Measurements from ENCODE around the gene PSD4. TPM values are rescaled to one million over a fixed set of nuclear protein-coding genes. Genes with fewer than 3 reads are reported as not detected.

The PSD4 gene
- total and polyA plus RNA-seq, 2 of the 8 experiments (the other 6 are each of a cell fraction or from before 2014, with no cell fraction given), result 0.53 to 1.2 TPM

GRCh38 chr2:113203217-113203530 lies 29.4 kb downstream of the PSD4 start:
- Histone ChIP-seq H3K79me2 (ENCODE audit: control insufficient read depth in 1 of 2, insufficient read depth in 2 of 2, low read length in 2 of 2) (no peaks in the 10 kb centered on the region), H3K79me1 (ENCODE audit: low read depth, low read length) (no peaks in the 10 kb centered on the region), H2BK120ac (replicated peaks; ENCODE audit: low read depth, low read length) (no peak overlapping the region), H2BK12ac (ENCODE audit: low read depth, low read length) (no peak overlapping the region), H3K9me3 (ENCODE audit: insufficient read depth in 2 of 2, low read depth in 1 of 2, low read length in 1 of 2) (no peaks in the 10 kb centered on the region), H3K23me2 (ENCODE audit: low read depth, low read length) (peaks cover 2% of the 10 kb centered on the region; the same call in 1 of the 2 replicates), H3K27me3 (replicated peaks in 1 of 4; ENCODE audit: control insufficient read depth in 3 of 4, extremely low read depth in 1 of 4, insufficient read depth in 3 of 4, low read length in 3 of 4) (no peaks in the 10 kb centered on the region), H3K36me3 (ENCODE audit: control insufficient read depth in 2 of 4, insufficient read depth in 4 of 4, low read length in 3 of 4) (no peaks in the 10 kb centered on the region), H3K4me1 (replicated peaks in 1 of 4; ENCODE audit: control insufficient read depth in 3 of 4, insufficient read depth in 4 of 4, low read length in 3 of 4) (no peaks in the 10 kb centered on the region; a peak in 3 of 7 replicates), H3K4ac (replicated peaks; ENCODE audit: insufficient read length, low read depth, low read length) (no peak overlapping the region), H3K14ac (ENCODE audit: insufficient read length) (no peak overlapping the region), H4K8ac (ENCODE audit: extremely low read depth, insufficient read depth, low read length) (no peak overlapping the region), H3K23ac (ENCODE audit: insufficient read length) (no peak overlapping the region), H2AFZ (ENCODE audit: low read length) (no peak overlapping the region), H3K4me3 (ENCODE audit: extremely low read depth in 1 of 4, insufficient read depth in 2 of 4, low read depth in 3 of 4, low read length in 4 of 4) (no peak overlapping the region), H2BK20ac (ENCODE audit: low read length) (no peak overlapping the region), H3K18ac (ENCODE audit: extremely low read depth, low read length) (no peak overlapping the region), H3K56ac (replicated peaks; ENCODE audit: insufficient read length, low read depth, low read length) (no peak overlapping the region), H4K5ac (ENCODE audit: insufficient read length, low read depth, low read length) (no peak overlapping the region), H2BK5ac (ENCODE audit: low read depth, low read length) (no peak overlapping the region), H4K20me1 (replicated peaks in 1 of 2; ENCODE audit: control insufficient read depth in 1 of 2, insufficient read depth in 2 of 2, low read length in 2 of 2) (no peaks in the 10 kb centered on the region), H2BK15ac (ENCODE audit: low read length) (no peak overlapping the region), H3K4me2 (ENCODE audit: insufficient read depth in 1 of 2, low read depth in 2 of 2, low read length in 2 of 2) (no peak overlapping the region), H3K27ac (ENCODE audit: low read depth, low read length) (no peak overlapping the region), H4K91ac (replicated peaks; ENCODE audit: insufficient read length, low read length) (no peak overlapping the region), H2AK5ac (ENCODE audit: low read depth, low read length) (no peak overlapping the region), H3K9ac (replicated peaks in 1 of 4; ENCODE audit: extremely low read depth in 1 of 4, low read depth in 3 of 4, low read length in 3 of 4) (no peak overlapping the region)
- ChIA-PET CTCF (ENCODE audit: partially characterized antibody) (interaction anchor here (0.6 to 16.5 kb wide), 23 partner anchors 9 to 186 kb away, joined by 3 to 253 read pairs (median 20); partner anchors contain the start of gene PSD4), POLR2A (ENCODE audit: partially characterized antibody) (interaction anchor here (2.4 kb wide), 1 partner anchor 9 kb away, joined by 7 read pairs; no protein-coding TSS in a partner anchor)
- FAIRE-seq (no peak), DNase-seq (ENCODE audit: low read depth in 1 of 2, low spot score in 2 of 2) (no peak)
- no peak for TF ChIP-seq SIRT6 (IDR thresholded peaks at IDR 0.05; ENCODE audit: low read length)
- no peak for TF ChIP-seq MAFK (IDR thresholded peaks at IDR 0.05; ENCODE audit: low read depth, low read length)
- TF ChIP-seq ATF2 (IDR thresholded peaks at IDR 0.05; ENCODE audit: low read length), result no peak
- TF ChIP-seq SRF (IDR thresholded peaks at IDR 0.05; ENCODE audit: low read depth, low read length), result no peak
- TF ChIP-seq EP300 (IDR thresholded peaks at IDR 0.05; ENCODE audit: borderline replicate concordance in 1 of 2, low read depth in 2 of 2, low read length in 2 of 2), result no peak
- TF ChIP-seq CTBP2 (IDR thresholded peaks at IDR 0.05; ENCODE audit: borderline replicate concordance, insufficient read depth, insufficient read length, low read length), result no peak
- no peak for TF ChIP-seq POLR2AphosphoS5 (IDR thresholded peaks at IDR 0.05; ENCODE audit: low read depth, low read length)
- no peak for TF ChIP-seq KDM4A (IDR thresholded peaks at IDR 0.05; ENCODE audit: low read depth, low read length, severe bottlenecking)
- TF ChIP-seq JUND (IDR thresholded peaks at IDR 0.05; ENCODE audit: low read length), result no peak
- TF ChIP-seq CBX8 (IDR thresholded peaks at IDR 0.05; ENCODE audit: borderline replicate concordance, low read depth, low read length), result no peak
- no peak for TF ChIP-seq CHD2 (IDR thresholded peaks at IDR 0.05; ENCODE audit: low read length)
